IPS-20b (cell line): ENCODE measurements around the gene SLAMF1.
"Not testable (repeated sequence)": the region's sequence is repeated elsewhere in the genome, so short reads cannot be mapped to it uniquely, and the experiment has no call there.

Experiments used
- H3K27ac ChIP-seq: one replicate; pipeline ENCODE4 v1.5.1; 2013; ENCODE audit warnings: low read length
- H3K27me3 ChIP-seq: 2 replicates; pipeline ENCODE4 v1.6.1; 2013; ENCODE audit warnings: mild to moderate bottlenecking, low read length, inconsistent platforms; ENCODE audit not compliant: insufficient read depth
- H3K36me3 ChIP-seq: 2 replicates; pipeline ENCODE4 v1.6.1; 2013; ENCODE audit warnings: low read depth, mild to moderate bottlenecking, inconsistent platforms, low read length, moderate library complexity; ENCODE audit not compliant: insufficient read depth
- H3K4me1 ChIP-seq: 2 replicates; pipeline ENCODE4 v1.6.1; 2013; ENCODE audit warnings: mild to moderate bottlenecking, control low read depth, inconsistent platforms, low read length, moderate library complexity; ENCODE audit not compliant: insufficient read depth
- H3K4me3 ChIP-seq: 2 replicates; pipeline ENCODE4 v1.5.1; 2013; ENCODE audit warnings: mild to moderate bottlenecking, low read length, inconsistent platforms
- H3K9ac ChIP-seq: 2 replicates; pipeline ENCODE4 v1.6.1; 2013; ENCODE audit warnings: low read depth, mild to moderate bottlenecking, inconsistent platforms, low read length, moderate library complexity
- H3K9me3 ChIP-seq: 2 replicates; pipeline ENCODE4 v1.6.1; 2013; ENCODE audit warnings: mild to moderate bottlenecking, low read depth, low read length, inconsistent platforms; ENCODE audit not compliant: insufficient read depth

Gene SLAMF1

GRCh38 chr1:160605792-160606479 is 40.9 kb downstream of the SLAMF1 start:
- H3K9ac ChIP-seq, result no peak overlapping the region
- H3K36me3 ChIP-seq, result no peaks in the 10 kb centered on the region
- no peaks in the 10 kb centered on the region; the same call in 1 of the 2 replicates for H3K9me3 ChIP-seq
- no peaks in the 10 kb centered on the region for H3K27me3 ChIP-seq
- no peaks in the 10 kb centered on the region for H3K4me1 ChIP-seq
- no peak overlapping the region for H3K27ac ChIP-seq
- H3K4me3 ChIP-seq, result no peak overlapping the region

- Histone ChIP-seq H3K36me3 (no peaks in the 10 kb centered on the region), H3K9ac (no peak overlapping the region), H3K9me3 (peaks cover 3% of the 10 kb centered on the region; the same call in 1 of the 2 replicates), H3K4me3 (no peak overlapping the region), H3K4me1 (no peaks in the 10 kb centered on the region), H3K27me3 (no peaks in the 10 kb centered on the region), H3K27ac (no peak overlapping the region)
Observed at GRCh38 chr1:160605205-160605604, 41.6 kb downstream of the SLAMF1 start.

GRCh38 chr1:160597705-160598104 is 49.1 kb downstream of the SLAMF1 start:
- Histone ChIP-seq H3K4me3 (no peak overlapping the region), H3K27ac (no peak overlapping the region), H3K36me3 (no peaks in the 10 kb centered on the region), H3K9ac (no peak overlapping the region), H3K4me1 (no peaks in the 10 kb centered on the region), H3K27me3 (no peaks in the 10 kb centered on the region), H3K9me3 (peaks cover 3% of the 10 kb centered on the region; the same call in 1 of the 2 replicates)

- no peak overlapping the region for H3K27ac ChIP-seq
- no peaks in the 10 kb centered on the region for H3K4me1 ChIP-seq
- peaks cover 3% of the 10 kb centered on the region; the same call in 1 of the 2 replicates for H3K9me3 ChIP-seq
- H3K4me3 ChIP-seq, result no peak overlapping the region
- no peak overlapping the region for H3K9ac ChIP-seq
- H3K27me3 ChIP-seq, result no peaks in the 10 kb centered on the region
- H3K36me3 ChIP-seq, result no peaks in the 10 kb centered on the region
Observed at GRCh38 chr1:160597051-160597450, 49.8 kb downstream of the SLAMF1 start.

GRCh38 chr1:160590488-160590887 is 56.4 kb downstream of the SLAMF1 start:
- Histone ChIP-seq H3K9ac (no peak overlapping the region), H3K27ac (no peak overlapping the region), H3K27me3 (no peaks in the 10 kb centered on the region), H3K4me3 (no peak overlapping the region), H3K4me1 (no peaks in the 10 kb centered on the region), H3K9me3 (no peaks in the 10 kb centered on the region), H3K36me3 (no peaks in the 10 kb centered on the region)

GRCh38 chr1:160588468-160588867 is 58.4 kb downstream of the SLAMF1 start:
- Histone ChIP-seq H3K4me3 (no peak overlapping the region), H3K9ac (no peak overlapping the region), H3K27me3 (no peaks in the 10 kb centered on the region), H3K36me3 (no peaks in the 10 kb centered on the region), H3K9me3 (no peaks in the 10 kb centered on the region), H3K4me1 (no peaks in the 10 kb centered on the region), H3K27ac (no peak overlapping the region)

- no peaks in the 10 kb centered on the region for H3K9me3 ChIP-seq
- H3K9ac ChIP-seq, result no peak overlapping the region
- no peak overlapping the region for H3K4me3 ChIP-seq
- H3K27ac ChIP-seq, result no peak overlapping the region
- no peaks in the 10 kb centered on the region for H3K36me3 ChIP-seq
- no peaks in the 10 kb centered on the region for H3K27me3 ChIP-seq
- no peaks in the 10 kb centered on the region for H3K4me1 ChIP-seq
Observed at GRCh38 chr1:160584784-160585183, 62.1 kb downstream of the SLAMF1 start.

- H3K27me3 ChIP-seq, H3K27ac ChIP-seq, H3K4me3 ChIP-seq, H3K4me1 ChIP-seq, H3K9ac ChIP-seq, H3K36me3 ChIP-seq, H3K9me3 ChIP-seq: not testable (repeated sequence)
Observed at GRCh38 chr1:160582976-160583375, 63.9 kb downstream of the SLAMF1 start.

- no peak overlapping the region for H3K9ac ChIP-seq
- H3K9me3 ChIP-seq, result no peaks in the 10 kb centered on the region
- H3K27ac ChIP-seq, result no peak overlapping the region
- no peaks in the 10 kb centered on the region for H3K36me3 ChIP-seq
- no peak overlapping the region for H3K4me3 ChIP-seq
- H3K27me3 ChIP-seq, result no peaks in the 10 kb centered on the region
- H3K4me1 ChIP-seq, result no peaks in the 10 kb centered on the region
Observed at GRCh38 chr1:160581961-160582360, 64.9 kb downstream of the SLAMF1 start.

GRCh38 chr1:160580221-160580812 is 66.5 kb downstream of the SLAMF1 start:
- no peaks in the 10 kb centered on the region for H3K27me3 ChIP-seq
- H3K27ac ChIP-seq, result no peak overlapping the region
- H3K9ac ChIP-seq, result no peak overlapping the region
- H3K4me3 ChIP-seq, result no peak overlapping the region
- no peaks in the 10 kb centered on the region for H3K9me3 ChIP-seq
- no peaks in the 10 kb centered on the region for H3K4me1 ChIP-seq
- no peaks in the 10 kb centered on the region for H3K36me3 ChIP-seq

- H3K4me3 ChIP-seq, result no peak within 1 kb of the TSS
- H3K9ac ChIP-seq, result no peak within 1 kb of the TSS
- no peaks in the 10 kb centered on the region for H3K4me1 ChIP-seq
- H3K36me3 ChIP-seq, result no peaks in the 10 kb centered on the region
- no peaks in the 10 kb centered on the region for H3K27me3 ChIP-seq
- no peaks in the 10 kb centered on the region for H3K9me3 ChIP-seq
- H3K27ac ChIP-seq, result no peak within 1 kb of the TSS
Observed at GRCh38 chr1:160579216-160579701, 67.6 kb downstream of the SLAMF1 start, which contains the start of gene CD84. Gene CD84 (minus strand): TSS chr1:160579496. CDS start chr1:160579437, 59 bp downstream.

GRCh38 chr1:160578525-160579191 is 68.2 kb downstream of the SLAMF1 start:
- no peaks in the 10 kb centered on the region for H3K36me3 ChIP-seq
- no peaks in the 10 kb centered on the region for H3K9me3 ChIP-seq
- no peak overlapping the region for H3K4me3 ChIP-seq
- no peaks in the 10 kb centered on the region for H3K4me1 ChIP-seq
- H3K27me3 ChIP-seq, result no peaks in the 10 kb centered on the region
- no peak overlapping the region for H3K9ac ChIP-seq
- no peak overlapping the region for H3K27ac ChIP-seq
